HepG2 (cell line): ENCODE measurements around the gene BTN1A1. TPM values are rescaled to one million over a fixed set of nuclear protein-coding genes. Genes with fewer than 3 reads are reported as not detected.
A peak's percentile ranks its signal among the peaks of the same experiment; 100 is the strongest.

Experiments used
- CEBPZ ChIP-seq: IDR thresholded peaks from 2 replicates; pipeline ENCODE4 v1.6.1; 2012; ENCODE audit warnings: low read length, improper control_type of control experiment
- FOSL2 ChIP-seq: sonication (generic); formaldehyde crosslinking; IDR thresholded peaks from 2 replicates; pipeline ENCODE4 v1.4.0; 2020; ENCODE audit warnings: missing genetic modification reagents
- FOXK2 ChIP-seq: fragments of 450-650 bp; IDR thresholded peaks from 2 replicates; pipeline ENCODE4 v1.6.1; 2016
- HIC2 ChIP-seq: sonication (generic); formaldehyde crosslinking; IDR thresholded peaks from 2 replicates; pipeline ENCODE4 v1.9.0; 2022; ENCODE audit warnings: low read depth, missing genetic modification reagents
- SKI ChIP-seq: fragments of 450-650 bp; IDR thresholded peaks from one replicate; pipeline ENCODE4 v1.6.1; 2018; ENCODE audit warnings: mild to moderate bottlenecking; ENCODE audit not compliant: partially characterized antibody
- SSRP1 ChIP-seq: IDR thresholded peaks from 2 replicates; pipeline ENCODE4 v1.6.1; 2016; ENCODE audit warnings: control low read depth
- ZNF800 ChIP-seq: sonication (generic); formaldehyde crosslinking; IDR thresholded peaks from 2 replicates; pipeline ENCODE4 v1.4.0; 2020; ENCODE audit warnings: missing genetic modification reagents
- polyA plus RNA-seq, 8 experiments: library from polyadenylated mRNA; depleted of rRNA in 3 of 8; stranded (reverse) in 7 of 8; unstranded in 1 of 8; fragments of >200 nt; fragmentation: Illumina TruSeq in 4 of 8; extraction: Trizol in 4 of 8; gene quantifications; 2 replicates each; pipeline versions ENCODE4 v1.2.1 to v1.2.3, GENCODE V29; 2011 to 2016; ENCODE audit warnings: low read depth in 4 of 8, missing spikeins in 1 of 8, mixed read lengths in 1 of 8; ENCODE audit not compliant: insufficient read depth in 1 of 8
- total RNA-seq, 5 experiments: library from RNA; depleted of rRNA; stranded (reverse); fragments of >200 nt; fragmentation: Illumina TruSeq; extraction: Trizol; gene quantifications; 2 replicates each; pipeline ENCODE4 v1.2.3, GENCODE V29; 2016; ENCODE audit warnings: low read depth in 1 of 5
- TF ChIP-seq, protein P1 (sequence below): sonication (generic); formaldehyde crosslinking; IDR thresholded peaks from 2 replicates; pipeline ENCODE4 v1.5.0; 2020; ENCODE audit warnings: mild to moderate bottlenecking, missing genetic modification reagents
- TF ChIP-seq, protein P2 (sequence below): sonication (generic); formaldehyde crosslinking; IDR thresholded peaks from 2 replicates; pipeline ENCODE4 v1.5.0; 2020; ENCODE audit warnings: missing genetic modification reagents, mild to moderate bottlenecking, borderline replicate concordance
- TF ChIP-seq, protein P3 (sequence below): sonication (generic); formaldehyde crosslinking; conservative IDR thresholded peaks from 2 replicates; pipeline ENCODE4 v1.5.0; 2020; ENCODE audit warnings: missing genetic modification reagents
- TF ChIP-seq, protein P4 (sequence below): sonication (generic); formaldehyde crosslinking; IDR thresholded peaks from 2 replicates; pipeline ENCODE4 v1.4.0; 2020; ENCODE audit warnings: missing genetic modification reagents, borderline replicate concordance

The BTN1A1 gene
- total and polyA plus RNA-seq, 2 of the 13 experiments (the other 11 are each of a cell fraction or from before 2014, with no cell fraction given) = 0.04 TPM; not detected in 1

DNA sequence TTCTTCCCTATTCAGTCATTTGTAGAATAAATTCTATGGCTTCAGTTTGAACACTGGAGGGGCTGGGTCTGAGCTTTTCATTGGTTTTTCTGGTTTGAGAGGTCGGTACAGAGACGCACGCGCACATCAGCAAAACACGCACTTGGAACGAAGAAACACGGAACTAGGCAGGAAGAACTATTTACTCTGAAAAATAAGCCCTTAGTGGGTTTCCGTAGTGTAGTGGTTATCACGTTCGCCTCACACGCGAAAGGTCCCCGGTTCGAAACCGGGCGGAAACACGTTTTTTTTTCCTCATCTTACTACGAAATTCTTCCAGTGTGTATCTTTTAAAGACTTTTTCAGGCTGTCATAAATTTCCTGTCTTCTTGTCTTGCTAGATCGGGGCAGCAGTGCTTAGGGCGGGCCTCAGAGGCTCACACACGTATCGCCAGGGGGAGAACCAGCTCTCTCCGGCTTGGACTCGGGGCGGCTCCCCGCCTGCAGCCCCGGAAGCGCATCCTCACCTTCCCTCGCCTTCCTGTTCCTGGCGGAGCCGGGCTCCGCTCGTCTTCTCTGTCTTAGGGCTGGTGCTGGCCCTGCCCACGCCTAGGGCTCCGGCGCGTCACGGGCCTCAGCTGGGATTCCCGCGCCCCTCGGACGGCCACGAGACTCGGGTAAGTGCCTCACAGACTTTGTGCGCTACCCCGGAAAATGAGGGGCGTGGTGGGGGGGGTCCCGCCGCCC, 37.9 kb downstream of the BTN1A1 start, which contains the start of gene HMGN4 (continued):
- TF ChIP-seq, protein P1, sequence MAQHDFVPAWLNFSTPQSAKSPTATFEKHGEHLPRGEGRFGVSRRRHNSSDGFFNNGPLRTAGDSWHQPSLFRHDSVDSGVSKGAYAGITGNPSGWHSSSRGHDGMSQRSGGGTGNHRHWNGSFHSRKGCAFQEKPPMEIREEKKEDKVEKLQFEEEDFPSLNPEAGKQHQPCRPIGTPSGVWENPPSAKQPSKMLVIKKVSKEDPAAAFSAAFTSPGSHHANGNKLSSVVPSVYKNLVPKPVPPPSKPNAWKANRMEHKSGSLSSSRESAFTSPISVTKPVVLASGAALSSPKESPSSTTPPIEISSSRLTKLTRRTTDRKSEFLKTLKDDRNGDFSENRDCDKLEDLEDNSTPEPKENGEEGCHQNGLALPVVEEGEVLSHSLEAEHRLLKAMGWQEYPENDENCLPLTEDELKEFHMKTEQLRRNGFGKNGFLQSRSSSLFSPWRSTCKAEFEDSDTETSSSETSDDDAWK = no peak
- no peak for TF ChIP-seq SKI
- TF ChIP-seq, protein P2, sequence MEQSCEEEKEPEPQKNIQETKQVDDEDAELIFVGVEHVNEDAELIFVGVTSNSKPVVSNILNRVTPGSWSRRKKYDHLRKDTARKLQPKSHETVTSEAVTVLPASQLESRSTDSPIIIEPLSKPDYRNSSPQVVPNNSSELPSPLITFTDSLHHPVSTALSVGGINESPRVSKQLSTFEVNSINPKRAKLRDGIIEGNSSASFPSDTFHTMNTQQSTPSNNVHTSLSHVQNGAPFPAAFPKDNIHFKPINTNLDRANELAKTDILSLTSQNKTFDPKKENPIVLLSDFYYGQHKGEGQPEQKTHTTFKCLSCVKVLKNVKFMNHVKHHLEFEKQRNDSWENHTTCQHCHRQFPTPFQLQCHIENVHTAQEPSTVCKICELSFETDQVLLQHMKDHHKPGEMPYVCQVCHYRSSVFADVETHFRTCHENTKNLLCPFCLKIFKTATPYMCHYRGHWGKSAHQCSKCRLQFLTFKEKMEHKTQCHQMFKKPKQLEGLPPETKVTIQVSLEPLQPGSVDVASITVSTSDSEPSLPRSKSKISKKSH = no peak
- no peak for TF ChIP-seq CEBPZ
- TF ChIP-seq, protein P3, sequence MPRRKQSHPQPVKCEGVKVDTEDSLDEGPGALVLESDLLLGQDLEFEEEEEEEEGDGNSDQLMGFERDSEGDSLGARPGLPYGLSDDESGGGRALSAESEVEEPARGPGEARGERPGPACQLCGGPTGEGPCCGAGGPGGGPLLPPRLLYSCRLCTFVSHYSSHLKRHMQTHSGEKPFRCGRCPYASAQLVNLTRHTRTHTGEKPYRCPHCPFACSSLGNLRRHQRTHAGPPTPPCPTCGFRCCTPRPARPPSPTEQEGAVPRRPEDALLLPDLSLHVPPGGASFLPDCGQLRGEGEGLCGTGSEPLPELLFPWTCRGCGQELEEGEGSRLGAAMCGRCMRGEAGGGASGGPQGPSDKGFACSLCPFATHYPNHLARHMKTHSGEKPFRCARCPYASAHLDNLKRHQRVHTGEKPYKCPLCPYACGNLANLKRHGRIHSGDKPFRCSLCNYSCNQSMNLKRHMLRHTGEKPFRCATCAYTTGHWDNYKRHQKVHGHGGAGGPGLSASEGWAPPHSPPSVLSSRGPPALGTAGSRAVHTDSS = no peak; the same call in 1 of the 2 replicates
- TF ChIP-seq, protein P4, sequence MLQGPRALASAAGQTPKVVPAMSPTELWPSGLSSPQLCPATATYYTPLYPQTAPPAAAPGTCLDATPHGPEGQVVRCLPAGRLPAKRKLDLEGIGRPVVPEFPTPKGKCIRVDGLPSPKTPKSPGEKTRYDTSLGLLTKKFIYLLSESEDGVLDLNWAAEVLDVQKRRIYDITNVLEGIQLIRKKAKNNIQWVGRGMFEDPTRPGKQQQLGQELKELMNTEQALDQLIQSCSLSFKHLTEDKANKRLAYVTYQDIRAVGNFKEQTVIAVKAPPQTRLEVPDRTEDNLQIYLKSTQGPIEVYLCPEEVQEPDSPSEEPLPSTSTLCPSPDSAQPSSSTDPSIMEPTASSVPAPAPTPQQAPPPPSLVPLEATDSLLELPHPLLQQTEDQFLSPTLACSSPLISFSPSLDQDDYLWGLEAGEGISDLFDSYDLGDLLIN (CRISPR knock-in tag) = 0 out of 2 replicates have a peak, but pooled peaks have one; percentile 44
- peak; percentile 25; the same call in 1 of the 2 replicates for TF ChIP-seq ZNF800 (CRISPR knock-in tag)
- TF ChIP-seq SSRP1 (CRISPR knock-in tag) = 0 out of 2 replicates have a peak, but pooled peaks have one; percentile 11
- TF ChIP-seq FOXK2 = 0 out of 2 replicates have a peak, but pooled peaks have one; percentile 26
- no peak; the same call in 1 of the 2 replicates for TF ChIP-seq FOSL2
- TF ChIP-seq HIC2 = no peak; the same call in 1 of the 2 replicates
